ENCODE results near the gene AATK.
A peak's percentile ranks its signal among the peaks of the same experiment; 100 is the strongest.

- TF ChIP-seq, protein P1, sequence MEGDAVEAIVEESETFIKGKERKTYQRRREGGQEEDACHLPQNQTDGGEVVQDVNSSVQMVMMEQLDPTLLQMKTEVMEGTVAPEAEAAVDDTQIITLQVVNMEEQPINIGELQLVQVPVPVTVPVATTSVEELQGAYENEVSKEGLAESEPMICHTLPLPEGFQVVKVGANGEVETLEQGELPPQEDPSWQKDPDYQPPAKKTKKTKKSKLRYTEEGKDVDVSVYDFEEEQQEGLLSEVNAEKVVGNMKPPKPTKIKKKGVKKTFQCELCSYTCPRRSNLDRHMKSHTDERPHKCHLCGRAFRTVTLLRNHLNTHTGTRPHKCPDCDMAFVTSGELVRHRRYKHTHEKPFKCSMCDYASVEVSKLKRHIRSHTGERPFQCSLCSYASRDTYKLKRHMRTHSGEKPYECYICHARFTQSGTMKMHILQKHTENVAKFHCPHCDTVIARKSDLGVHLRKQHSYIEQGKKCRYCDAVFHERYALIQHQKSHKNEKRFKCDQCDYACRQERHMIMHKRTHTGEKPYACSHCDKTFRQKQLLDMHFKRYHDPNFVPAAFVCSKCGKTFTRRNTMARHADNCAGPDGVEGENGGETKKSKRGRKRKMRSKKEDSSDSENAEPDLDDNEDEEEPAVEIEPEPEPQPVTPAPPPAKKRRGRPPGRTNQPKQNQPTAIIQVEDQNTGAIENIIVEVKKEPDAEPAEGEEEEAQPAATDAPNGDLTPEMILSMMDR (conservative IDR thresholded peaks at IDR 0.05; ENCODE audit: low read depth, low read length) = peak; percentile 76
- TF ChIP-seq RAD21 (IDR thresholded peaks at IDR 0.05; ENCODE audit: low read length) (peak; percentile 52), USF2 (IDR thresholded peaks at IDR 0.05; ENCODE audit: low read depth, low read length) (no peak), POLR2A (IDR thresholded peaks at IDR 0.05; ENCODE audit: low read depth, low read length) (peak; percentile 67), CEBPB (IDR thresholded peaks at IDR 0.05; ENCODE audit: low read depth, low read length) (no peak), SMC3 (IDR thresholded peaks at IDR 0.05; ENCODE audit: low read depth, low read length) (peak; percentile 38; the same call in 1 of the 2 replicates), CHD1 (IDR thresholded peaks at IDR 0.05; ENCODE audit: low read depth, low read length) (no peak), BHLHE40 (IDR thresholded peaks at IDR 0.05; ENCODE audit: low read depth, low read length) (no peak)
Observed at GRCh38 chr17:81097134-81097942, 68.7 kb downstream of the AATK start.

All from IMR-90 (cell line).